HG03103 (cell line): ENCODE data around the gene JHY.

Source experiments
- ATAC-seq: cut with Tn5 transposase; IDR thresholded peaks from one replicate; pipeline ENCODE4 v1.9.1; 2021; ENCODE audit warnings: low read depth; ENCODE audit not compliant: unreplicated experiment

Gene JHY

GRCh38 chr11:122933416-122933815, 50.9 kb downstream of the JHY start:
- no peak for ATAC-seq

GRCh38 chr11:122937983-122938382, 55.4 kb downstream of the JHY start:
- no peak for ATAC-seq

- ATAC-seq: no peak
Observed at GRCh38 chr11:122938557-122938956, 56.0 kb downstream of the JHY start.

- no peak for ATAC-seq
Observed at GRCh38 chr11:122951211-122951610, 68.7 kb downstream of the JHY start.

GRCh38 chr11:122954455-122954854, 71.9 kb downstream of the JHY start:
- no peak for ATAC-seq

- no peak for ATAC-seq
Observed at GRCh38 chr11:122963961-122964360, 81.4 kb downstream of the JHY start.

GRCh38 chr11:122976061-122976733, 93.6 kb downstream of the JHY start:
- ATAC-seq: no peak

- no peak for ATAC-seq
Observed at GRCh38 chr11:122976734-122977469, 94.3 kb downstream of the JHY start.

GRCh38 chr11:122977470-122978298, 95.1 kb downstream of the JHY start:
- no peak for ATAC-seq

GRCh38 chr11:122978299-122978620, 95.7 kb downstream of the JHY start:
- no peak for ATAC-seq

GRCh38 chr11:122979103-122979814, 96.7 kb downstream of the JHY start:
- no peak for ATAC-seq

- ATAC-seq: no peak
Observed at GRCh38 chr11:122979815-122980595, 97.4 kb downstream of the JHY start.

GRCh38 chr11:122981388-122982264, 99.1 kb downstream of the JHY start, which contains the start of gene BSX:
Gene BSX (minus strand): TSS chr11:122981834. CDS start chr11:122981671, 163 bp downstream.
- ATAC-seq: no peak

- no peak for ATAC-seq
Observed at GRCh38 chr11:122983438-122984185, 101.1 kb downstream of the JHY start.

- no peak for ATAC-seq
Observed at GRCh38 chr11:122984186-122985011, 101.8 kb downstream of the JHY start.

- ATAC-seq: no peak
Observed at GRCh38 chr11:122995526-122995925, 113.0 kb downstream of the JHY start.

GRCh38 chr11:122998727-122999366, 116.3 kb downstream of the JHY start:
- no peak for ATAC-seq
